GM21619 (cell line): ENCODE results near the gene SAPCD2.

Source experiments
- ATAC-seq: cut with Tn5 transposase; IDR thresholded peaks from one replicate; pipeline ENCODE4 v1.9.1; 2021; ENCODE audit not compliant: unreplicated experiment

SAPCD2 gene

DNA sequence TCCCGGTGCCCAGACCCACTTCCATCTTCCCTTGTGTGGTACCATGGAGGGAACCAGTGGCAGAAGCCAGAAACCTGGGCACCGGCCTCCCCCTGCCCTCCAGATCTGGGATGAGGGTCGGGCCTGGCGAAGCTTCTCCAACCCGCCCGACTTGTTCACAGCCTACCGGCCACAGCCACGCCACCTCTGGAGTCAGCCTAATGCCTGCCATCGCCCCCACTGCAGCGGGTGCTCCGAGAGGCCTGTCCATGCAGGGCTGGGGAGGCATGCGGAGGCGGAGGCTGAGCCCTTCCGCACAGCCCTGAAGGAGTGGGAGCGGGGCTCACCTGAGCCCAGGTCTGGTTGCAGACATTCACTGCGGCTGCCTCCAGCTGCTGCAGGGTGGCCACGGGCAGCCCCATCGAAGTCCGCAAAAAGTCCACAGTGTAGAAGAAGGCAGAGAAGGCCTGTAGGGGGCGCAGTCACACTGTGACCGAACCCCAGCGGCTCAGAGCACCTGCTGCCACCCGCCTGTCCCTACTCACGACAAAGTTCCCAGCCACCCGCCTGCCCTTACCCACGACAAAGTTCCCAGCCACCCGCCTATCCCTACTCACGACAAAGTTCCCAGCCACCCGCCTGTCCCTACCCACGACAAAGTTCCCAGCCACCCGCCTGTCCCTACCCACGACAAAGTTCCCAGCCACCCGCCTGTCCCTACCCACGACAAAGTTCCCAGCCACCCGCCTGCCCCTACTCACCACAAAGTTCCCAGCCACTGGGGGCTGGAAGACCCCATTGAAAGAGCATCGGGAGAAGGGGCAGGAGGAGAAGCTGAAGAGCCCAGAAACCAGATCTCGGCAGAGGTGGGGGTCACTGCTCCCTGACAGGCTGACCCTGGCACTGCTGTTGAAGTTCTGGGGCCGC lies 20.6 kb downstream of the SAPCD2 start:
- ATAC-seq = no peak

DNA sequence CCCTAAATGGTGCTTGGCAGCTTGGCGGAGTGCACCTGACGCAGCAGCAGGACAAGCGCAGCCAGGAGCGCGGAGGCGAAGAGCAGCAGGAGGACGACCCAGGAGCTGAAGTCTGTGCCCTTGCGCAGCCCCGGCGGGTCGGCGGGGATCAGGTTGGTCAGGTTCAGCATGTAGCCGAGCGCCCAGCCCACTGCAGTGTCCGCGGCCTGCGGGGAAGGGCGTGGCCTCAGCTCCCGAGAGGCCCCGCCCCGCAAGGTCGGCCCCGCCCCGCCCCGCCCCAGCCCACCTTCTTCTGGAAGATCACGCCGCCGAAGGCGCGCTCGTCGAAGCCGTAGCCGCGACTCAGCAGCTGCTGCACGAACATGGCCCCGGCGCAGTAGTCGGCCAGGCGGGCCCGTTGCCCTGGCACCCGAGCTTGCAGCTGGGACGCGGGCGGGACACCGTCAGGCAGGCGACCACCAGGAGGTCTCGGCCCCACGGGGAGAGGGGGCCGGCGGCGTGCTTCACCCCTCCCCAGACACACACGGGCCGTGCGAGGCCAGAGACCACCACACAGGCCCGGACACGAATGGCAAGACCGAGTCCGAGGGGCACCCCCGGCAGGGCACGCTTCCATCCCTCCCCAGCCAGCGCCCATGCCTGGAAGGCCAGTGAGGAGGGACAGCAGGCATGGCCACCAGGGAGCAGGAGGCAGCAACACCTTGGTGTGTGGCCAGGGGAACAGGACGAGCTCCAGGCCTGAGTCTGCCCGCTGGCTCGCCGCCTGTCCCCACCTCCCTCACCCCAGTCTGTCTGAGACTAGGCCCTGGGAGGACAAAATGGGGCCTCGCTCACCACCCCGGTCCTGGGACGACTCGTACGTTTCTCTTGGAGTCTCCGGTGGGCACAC lies 21.5 kb downstream of the SAPCD2 start:
- ATAC-seq = no peak

DNA sequence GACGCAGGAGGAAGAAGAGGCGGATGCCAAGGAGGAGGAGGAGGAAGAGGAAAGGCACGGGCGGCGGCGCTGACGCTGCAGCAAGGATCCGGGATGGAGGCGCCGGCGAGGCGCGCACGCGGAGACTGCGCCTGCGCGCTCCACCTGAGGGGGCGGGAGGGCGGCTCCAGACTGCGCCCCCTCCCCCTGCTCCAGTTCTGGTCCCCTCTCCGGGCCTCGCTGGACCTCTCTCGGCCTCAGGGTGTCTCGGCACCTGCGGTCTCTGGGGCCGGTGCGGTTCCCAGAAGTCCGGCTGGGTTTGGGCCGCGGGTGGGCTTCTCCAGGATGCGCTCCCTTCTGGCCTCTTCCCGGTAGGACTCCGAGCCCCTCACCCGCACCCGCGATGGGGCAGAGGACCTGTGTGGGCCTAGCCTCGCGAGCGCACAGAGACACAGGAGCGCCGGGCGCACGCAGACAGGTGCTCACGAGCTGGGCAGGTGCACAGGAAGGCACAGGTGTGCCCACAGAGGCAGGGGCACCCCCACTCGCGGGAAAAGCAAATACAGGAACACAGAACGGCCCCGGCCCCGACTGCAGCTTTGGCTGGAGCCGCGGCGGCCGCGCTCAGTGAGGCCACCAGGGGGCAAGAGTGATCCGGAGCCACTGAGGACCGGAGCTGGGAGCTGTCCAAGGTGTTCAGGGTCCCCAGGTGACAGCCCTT lies 24.1 kb downstream of the SAPCD2 start, which contains the start of gene NPDC1:
Gene NPDC1 (minus strand): TSS at position 90 of the 700 bp plus-strand sequence. CDS start 188 bp downstream, outside the sequence.
- no peak for ATAC-seq

DNA sequence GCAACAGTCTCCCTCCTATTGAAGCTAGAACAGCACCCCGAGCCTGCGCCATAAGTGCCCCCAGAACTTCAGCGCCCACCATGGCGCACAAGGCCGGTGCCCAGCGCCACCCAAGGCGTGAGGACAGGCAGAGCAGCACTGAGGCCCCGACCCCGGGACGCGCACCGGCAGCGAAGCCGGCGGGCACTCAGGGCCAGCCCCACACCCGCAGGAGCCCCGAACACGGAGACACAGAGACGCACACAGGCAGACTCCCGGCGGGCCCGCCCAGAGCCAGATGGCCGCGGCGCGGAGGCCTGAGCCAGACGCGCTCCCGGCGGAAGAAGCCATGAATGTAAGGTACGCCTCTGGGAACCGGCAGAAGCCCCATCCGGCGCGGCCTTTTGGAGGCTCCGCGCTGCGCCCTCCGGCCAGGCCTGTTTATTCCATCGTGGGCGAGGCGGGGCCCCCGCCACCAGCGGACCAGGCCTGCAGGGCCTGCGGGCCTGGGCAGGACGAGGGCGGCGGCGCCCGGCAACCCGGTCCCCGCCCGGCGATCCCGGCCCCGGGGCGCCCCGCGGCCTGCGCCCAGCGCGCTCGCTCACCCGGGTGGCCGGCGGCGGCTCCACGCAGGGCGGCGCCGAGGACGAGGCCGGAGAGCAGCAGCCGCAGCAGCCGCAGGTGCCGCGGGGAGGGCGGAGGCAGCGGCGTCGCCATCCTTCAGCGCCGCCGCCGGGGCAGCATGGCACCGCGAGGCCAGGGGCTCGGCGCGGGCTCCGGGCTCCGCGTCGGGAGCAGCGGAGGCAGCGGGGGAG lies 24.9 kb downstream of the SAPCD2 start:
- ATAC-seq = no peak

DNA sequence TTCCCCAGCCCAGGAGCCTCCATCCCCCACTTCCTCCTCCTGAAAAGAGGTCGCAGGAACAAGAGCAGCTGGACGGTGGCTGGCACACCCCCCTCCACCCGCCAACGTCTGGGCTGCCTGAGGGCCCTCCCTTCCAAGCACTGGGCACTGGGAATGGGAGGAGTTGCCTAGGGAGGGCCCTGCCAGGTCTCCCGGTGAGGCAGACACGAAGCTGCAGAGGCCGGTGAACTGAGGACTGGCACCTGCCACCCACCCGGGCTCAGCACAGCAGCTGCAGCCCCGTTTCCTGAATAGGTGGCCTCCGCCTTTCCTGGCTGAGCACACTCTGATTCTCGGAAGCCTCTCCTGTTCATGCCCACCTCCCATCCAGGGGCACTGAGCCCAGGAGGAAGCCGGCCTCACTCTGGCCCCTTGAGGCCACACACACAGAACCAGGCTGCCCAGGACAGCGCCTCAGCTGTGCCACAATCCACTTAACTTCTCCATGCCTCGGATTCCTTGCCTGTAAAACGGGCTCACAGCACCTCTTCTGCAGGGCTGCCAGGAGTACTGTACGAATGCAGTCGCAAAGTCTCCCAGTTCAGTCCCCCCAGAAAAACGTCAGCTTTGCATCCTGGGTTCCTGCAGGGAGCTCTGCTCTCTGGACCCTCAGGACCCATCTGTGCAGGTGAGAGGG lies 25.7 kb downstream of the SAPCD2 start:
- no peak for ATAC-seq

DNA sequence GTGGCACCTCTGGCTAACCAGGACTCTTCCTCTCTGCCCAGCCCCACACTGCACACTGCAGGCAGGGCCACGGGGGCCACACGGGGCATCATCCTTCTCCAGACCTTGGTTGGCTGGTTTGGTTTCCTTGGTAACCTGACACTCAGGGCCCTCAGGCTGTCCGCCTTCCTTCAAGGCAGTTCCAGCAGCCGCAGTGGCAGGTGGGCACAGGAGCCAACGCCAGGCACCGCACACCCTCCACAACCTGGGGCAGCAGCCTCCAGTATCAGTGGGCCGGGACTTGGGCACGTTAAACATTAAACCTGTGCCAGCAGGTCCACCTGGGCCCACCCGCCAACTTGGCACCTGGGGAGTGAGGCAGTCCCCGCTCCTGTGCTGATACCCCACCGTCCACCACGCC lies 26.3 kb downstream of the SAPCD2 start:
- no peak for ATAC-seq

DNA sequence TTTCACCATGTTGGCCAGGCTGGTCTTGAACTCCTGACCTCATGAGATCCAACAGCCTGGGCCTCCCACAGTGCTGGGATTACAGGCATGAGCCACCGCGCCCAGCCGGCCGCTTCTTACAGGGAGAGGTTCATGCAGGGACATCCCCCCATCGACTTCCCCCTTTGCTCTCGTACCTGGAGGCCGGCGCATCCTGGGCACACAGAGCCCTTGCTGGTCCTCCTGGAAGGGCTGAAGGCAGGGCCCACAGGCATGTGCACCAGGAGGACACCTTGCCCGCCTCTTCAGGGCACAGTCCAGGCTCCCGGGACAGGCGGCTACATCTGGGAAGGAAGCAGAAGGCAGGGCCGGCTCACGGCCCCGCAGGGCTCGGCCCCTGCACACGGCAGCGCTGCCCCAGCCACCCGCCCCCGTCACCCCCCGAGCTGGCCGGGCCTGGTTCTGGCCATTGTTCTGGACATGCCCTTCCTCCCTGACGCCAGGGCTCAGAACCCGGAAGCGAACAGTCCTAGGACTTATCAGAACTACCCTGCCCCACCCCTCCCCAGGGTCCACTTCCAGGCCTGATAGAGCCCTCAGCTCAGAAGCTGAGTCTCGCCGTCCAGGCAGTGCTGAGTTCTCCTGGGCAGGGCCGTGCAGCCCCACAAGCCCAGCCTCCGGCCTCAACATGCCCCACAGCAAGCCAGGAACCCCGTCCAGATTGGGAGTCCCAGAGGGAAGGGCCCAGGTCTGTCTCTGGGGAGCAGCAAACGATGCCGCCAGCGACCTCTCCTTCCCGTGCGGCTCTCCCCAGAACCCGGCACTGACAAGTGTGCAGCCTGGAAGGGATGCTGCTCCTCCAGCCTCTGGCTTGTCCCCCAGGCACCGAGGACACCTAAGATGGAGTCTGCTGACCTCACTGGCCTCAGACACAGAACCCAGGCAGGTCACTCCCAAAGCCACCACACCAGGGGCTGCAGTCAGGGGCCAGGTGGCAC lies 27.3 kb downstream of the SAPCD2 start:
- no peak for ATAC-seq

DNA sequence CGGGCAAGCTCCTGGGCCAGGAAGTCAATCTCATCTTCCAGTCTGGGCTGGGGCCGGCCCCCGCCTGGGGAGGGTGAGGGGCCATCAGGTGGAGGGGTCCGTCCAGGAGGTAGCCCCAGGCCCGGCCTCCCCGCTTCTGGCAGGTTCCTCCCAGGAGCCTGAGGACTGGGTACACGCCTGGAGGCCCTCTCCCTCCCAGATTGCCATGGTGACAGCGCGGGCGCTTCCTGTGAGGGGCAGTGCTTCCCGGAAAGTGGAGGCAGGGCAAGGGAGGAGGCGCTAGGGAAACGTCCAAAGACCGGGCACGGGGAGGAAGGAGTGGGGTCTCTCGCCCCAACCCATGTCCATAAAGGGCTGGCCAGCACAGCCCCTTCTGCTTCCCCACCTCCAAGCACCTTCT lies 29.2 kb downstream of the SAPCD2 start:
- ATAC-seq = no peak

DNA sequence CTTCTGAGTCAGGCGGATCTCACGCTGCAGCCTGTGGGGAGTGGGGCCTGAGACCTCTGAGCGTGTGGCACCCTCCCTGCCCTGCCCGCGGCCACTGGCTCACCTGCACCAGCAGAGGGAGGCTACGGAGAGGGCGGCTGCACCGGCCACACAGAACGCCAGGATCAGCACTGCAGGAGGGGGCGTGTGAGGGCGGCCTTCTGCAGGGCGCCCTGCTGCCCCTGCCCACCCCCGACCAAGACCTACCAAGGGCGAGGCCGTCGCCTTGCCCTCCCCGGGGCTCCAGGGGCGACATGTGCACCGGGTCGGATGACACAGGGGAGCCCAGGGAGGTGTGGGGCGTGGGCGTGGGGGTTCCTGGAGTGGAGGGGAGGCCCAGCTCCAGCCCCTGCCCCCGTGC lies 29.8 kb downstream of the SAPCD2 start:
- ATAC-seq = no peak

DNA sequence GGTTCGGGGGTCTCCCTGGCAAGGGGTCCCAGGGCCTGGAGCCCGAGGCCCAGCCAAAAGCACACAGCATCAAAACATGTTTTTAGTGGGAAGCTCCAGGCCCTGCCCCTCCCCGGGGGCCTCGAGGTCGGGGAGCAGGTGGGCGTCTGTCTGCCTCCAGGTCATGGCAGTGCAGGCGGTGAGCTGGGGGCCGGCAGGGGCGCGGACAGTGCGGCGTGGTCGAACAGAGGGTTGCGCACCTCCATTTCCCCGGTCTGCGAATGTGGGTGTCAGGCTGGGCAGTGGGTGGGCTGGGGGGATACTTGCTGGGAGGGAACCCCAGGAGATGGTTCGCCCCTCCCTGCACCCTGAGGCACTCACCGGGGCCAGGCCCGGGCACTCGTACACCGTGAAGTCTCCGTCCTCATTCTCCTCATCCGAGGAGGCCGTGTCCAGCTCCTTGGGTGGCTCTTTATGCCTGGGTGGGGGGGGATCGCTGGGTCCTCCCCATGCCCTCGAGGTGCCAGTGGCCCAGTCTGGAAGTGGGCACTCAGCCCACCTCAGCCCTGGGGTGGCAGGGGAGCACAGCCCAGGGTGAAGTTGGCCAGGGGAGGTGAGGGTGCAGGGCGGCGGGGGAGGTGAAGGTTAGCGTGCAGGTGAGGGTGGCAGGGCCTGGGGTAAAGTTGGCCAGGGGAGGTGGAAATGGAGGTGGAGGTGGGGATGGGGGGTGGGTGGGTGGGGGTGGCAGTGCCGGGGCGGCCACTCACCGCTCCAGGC lies 30.6 kb downstream of the SAPCD2 start:
- no peak for ATAC-seq

DNA sequence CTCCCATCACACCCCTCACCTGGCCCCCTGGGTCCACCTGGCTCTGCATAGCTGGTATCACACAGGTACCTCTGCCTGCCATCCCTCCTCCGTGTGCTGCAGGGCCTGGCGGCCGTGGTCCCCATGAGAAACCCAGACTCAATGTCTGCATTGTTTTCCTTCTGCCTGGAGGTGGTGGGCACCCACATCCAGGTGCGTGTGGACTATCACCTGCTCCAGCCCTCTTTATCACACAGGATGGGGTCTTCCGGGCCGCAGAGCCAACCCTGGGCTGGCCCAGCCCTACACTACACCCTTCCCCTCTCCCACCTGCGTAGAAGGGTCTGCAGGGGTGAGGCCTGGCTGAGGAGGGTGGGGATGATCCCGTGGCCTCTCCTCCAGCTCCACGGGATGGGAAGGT lies 31.4 kb downstream of the SAPCD2 start:
- ATAC-seq = no peak

DNA sequence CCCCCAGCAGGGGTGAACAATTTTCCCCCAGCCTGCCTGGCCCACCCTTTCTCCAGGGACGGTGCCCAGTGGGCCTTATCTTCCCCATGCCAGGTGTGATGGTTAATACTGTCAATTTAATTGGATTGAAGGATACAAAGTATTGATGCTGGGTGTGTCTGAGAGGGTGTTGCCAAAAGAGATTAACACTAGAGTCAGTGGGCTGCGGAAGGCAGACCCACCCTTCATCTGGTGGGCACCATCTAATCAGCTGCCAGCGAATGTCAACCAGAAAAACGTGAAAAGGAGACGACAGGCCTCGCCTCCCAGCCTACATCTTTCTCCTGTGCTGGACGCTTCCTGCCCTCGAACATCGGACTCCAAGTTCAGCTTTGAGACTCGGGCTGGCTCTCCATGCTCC lies 32.9 kb downstream of the SAPCD2 start:
- no peak for ATAC-seq

DNA sequence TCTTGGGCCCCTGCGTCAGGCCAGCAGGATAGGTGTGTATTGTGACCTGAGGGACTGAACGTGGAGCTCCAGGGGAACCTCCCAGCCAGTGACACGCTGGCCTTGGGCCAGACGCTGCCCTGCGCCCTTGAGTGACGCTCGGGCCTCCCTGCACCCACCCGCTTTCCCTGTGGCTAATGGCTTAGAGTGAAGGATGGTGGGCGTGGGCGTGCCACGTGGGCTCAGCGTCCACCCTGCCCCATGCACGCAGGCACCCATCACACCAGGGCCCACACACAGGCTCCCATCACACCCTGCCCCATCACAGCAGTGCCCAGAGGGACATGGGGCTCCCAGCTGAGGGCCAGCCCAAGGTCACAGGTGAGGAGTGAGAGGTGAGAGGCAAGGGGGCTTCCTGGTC lies 33.3 kb downstream of the SAPCD2 start:
- ATAC-seq = no peak

DNA sequence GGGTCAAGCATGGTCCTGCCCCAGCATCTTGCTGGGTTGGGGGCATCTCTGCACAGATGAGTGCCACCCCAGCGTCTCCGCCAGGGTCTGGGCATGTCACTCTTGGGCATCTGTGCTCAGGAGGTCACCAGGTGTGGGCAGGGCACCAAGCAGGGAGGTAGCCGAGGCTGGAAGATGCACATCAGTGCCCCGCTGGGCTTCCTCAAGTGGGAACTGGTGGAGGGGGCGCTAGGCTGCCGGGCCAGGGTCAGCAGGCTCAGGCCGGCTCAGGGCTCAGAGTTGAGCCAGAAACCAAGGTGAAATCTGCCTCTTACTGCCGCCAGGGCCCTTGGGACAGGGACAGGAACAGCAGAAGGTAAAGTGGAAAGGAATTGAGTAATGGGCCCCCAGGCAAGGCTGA lies 34.4 kb downstream of the SAPCD2 start:
- no peak for ATAC-seq

DNA sequence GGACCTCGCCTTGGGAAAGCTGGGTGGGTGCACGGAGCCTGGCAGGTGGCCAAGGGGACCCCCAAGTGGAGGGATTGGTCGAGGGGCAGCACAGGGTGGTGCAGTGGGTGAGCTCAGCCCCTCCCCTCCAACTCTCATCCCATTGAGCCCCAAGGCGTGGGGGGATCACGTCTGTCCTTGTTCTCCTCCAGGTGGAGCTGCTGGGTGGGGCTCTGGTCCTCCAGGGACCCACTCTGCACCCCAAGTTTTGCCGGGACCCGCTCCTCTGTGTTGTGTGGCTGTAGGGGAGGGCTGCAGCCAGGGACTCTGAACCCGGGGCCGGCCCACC lies 34.9 kb downstream of the SAPCD2 start:
- ATAC-seq = no peak

DNA sequence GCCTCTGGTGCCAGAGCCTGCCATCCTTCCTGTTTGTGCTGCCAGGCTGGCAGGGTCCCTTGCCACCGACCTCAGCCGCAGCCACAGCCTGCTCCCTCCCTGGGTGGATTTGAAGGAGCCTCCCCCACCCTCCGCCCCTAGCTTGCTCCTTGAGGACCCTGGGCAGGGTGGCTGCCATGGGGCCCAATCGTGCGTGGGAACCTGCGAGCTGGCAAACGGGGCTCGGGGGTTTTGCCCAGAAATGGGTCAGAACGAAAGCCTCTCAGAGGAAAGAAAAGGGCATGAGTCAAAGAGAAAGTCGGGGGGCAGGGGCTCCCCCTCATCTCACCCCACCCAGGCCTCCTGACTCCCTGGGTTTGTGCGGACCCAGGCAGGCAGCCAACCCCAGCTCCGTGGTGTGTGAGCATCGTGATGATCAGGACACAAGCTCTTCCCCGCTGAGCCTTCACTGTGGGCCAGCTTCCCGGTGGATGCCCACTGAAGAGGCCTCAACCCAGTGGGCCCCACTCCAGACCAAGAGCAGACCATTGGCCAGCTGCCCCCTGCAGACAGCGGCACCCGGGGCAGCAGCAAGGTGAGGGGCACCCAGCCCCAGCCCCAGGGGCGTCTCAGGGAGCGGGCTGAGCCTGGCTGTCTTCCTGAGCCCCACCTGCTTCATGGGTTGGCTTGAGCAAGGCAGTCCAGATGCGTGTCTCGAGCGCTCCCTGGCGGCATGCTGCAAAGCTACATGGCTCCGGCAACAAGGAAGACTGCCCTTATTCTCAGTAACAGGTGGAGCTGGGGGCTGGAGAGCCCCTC lies 35.4 kb downstream of the SAPCD2 start:
- no peak for ATAC-seq

DNA sequence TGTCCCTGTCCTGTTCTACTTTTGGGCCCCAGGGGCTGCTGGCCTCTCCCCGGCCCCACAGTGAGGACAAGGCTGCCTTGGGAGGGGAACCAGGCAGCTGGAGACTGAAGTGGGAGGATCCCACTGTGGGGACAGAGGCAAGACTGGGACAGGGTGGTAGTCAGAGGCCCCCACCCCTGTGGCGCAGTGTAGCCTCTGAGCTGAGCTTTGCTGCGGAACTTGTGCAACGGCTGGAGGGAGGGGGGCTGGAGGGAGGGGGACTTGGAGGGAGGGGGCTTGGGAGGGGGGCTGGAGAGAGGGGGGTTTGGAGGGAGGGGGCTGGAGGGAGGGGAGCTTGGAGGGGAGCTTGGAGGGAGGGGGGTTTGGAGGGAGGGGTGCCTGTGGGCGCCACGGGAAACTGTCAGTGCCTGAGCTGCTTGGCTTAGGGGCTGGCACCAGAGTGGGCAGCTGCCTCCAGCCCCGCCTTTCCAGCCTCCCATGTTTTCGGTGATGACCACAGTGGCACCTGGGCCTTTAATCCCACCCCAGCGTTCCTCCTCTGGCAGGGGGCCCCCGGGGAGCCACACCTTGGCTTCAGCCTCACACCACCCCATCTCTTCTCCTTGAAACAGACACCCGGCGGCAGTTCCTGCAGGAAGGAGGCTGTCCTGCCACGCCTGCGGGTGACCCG lies 36.2 kb downstream of the SAPCD2 start:
- ATAC-seq = no peak
